ENCODE results near the gene GCDH.

GCDH gene

GRCh38 chr19:12867120-12868099 lies 23.6 kb upstream of the GCDH start:
- no peak overlapping the region for H3K27ac ChIP-seq

GRCh38 chr19:12868540-12869112 lies 22.3 kb upstream of the GCDH start:
- Histone ChIP-seq H2AFZ (no peak overlapping the region), H3K4me3 (ENCODE audit: low read depth, low read length) (no peak overlapping the region), H3K79me2 (no peaks in the 10 kb centered on the region), H3K4me1 (no peaks in the 10 kb centered on the region), H3K4me2 (ENCODE audit: low read length) (no peak overlapping the region), H3K27me3 (ENCODE audit: control insufficient read depth, insufficient read depth, low read length) (no peaks in the 10 kb centered on the region), H3K9ac (no peak overlapping the region), H3K36me3 (ENCODE audit: control insufficient read depth, insufficient read depth, low read length) (no peaks in the 10 kb centered on the region), H3K27ac (no peak overlapping the region), H3K9me3 (ENCODE audit: control insufficient read depth, low read length) (no peaks in the 10 kb centered on the region)
- no peak for TF ChIP-seq CTCF (IDR thresholded peaks at IDR 0.05)

More at GRCh38 chr19:12867120-12868099, 23.6 kb upstream of the GCDH start:
- TF ChIP-seq CTCF (IDR thresholded peaks at IDR 0.05): no peak
- Histone ChIP-seq H3K9ac (no peak overlapping the region), H3K4me1 (no peaks in the 10 kb centered on the region), H3K27me3 (ENCODE audit: control insufficient read depth, insufficient read depth, low read length) (no peaks in the 10 kb centered on the region), H3K9me3 (ENCODE audit: control insufficient read depth, low read length) (no peaks in the 10 kb centered on the region), H3K79me2 (no peaks in the 10 kb centered on the region), H3K4me3 (ENCODE audit: low read depth, low read length) (no peak overlapping the region), H3K36me3 (ENCODE audit: control insufficient read depth, insufficient read depth, low read length) (no peaks in the 10 kb centered on the region), H3K4me2 (ENCODE audit: low read length) (no peak overlapping the region), H2AFZ (no peak overlapping the region)

- H3K27me3 ChIP-seq (ENCODE audit: control insufficient read depth, insufficient read depth, low read length): no peaks in the 10 kb centered on the region
- H3K27ac ChIP-seq: no peak overlapping the region
- H3K36me3 ChIP-seq (ENCODE audit: control insufficient read depth, insufficient read depth, low read length): no peaks in the 10 kb centered on the region
- no peaks in the 10 kb centered on the region for H3K79me2 ChIP-seq
- no peak overlapping the region for H3K9ac ChIP-seq
- TF ChIP-seq CTCF (IDR thresholded peaks at IDR 0.05): no peak
- no peak overlapping the region for H3K4me3 ChIP-seq (ENCODE audit: low read depth, low read length)
- H3K9me3 ChIP-seq (ENCODE audit: control insufficient read depth, low read length): no peaks in the 10 kb centered on the region
- no peak overlapping the region for H3K4me2 ChIP-seq (ENCODE audit: low read length)
- no peaks in the 10 kb centered on the region for H3K4me1 ChIP-seq
- no peak overlapping the region for H2AFZ ChIP-seq
Measured at GRCh38 chr19:12871681-12872080, 19.3 kb upstream of the GCDH start.

GRCh38 chr19:12872255-12872654 lies 18.7 kb upstream of the GCDH start:
- no peaks in the 10 kb centered on the region for H3K27me3 ChIP-seq (ENCODE audit: control insufficient read depth, insufficient read depth, low read length)
- H3K36me3 ChIP-seq (ENCODE audit: control insufficient read depth, insufficient read depth, low read length): no peaks in the 10 kb centered on the region

More at GRCh38 chr19:12872255-12872654, 18.7 kb upstream of the GCDH start:
- no peak overlapping the region for H2AFZ ChIP-seq
- H3K4me2 ChIP-seq (ENCODE audit: low read length): no peak overlapping the region
- no peaks in the 10 kb centered on the region for H3K9me3 ChIP-seq (ENCODE audit: control insufficient read depth, low read length)
- no peak for TF ChIP-seq CTCF (IDR thresholded peaks at IDR 0.05)
- H3K4me1 ChIP-seq: no peaks in the 10 kb centered on the region
- no peaks in the 10 kb centered on the region for H3K79me2 ChIP-seq
- H3K9ac ChIP-seq: no peak overlapping the region
- H3K4me3 ChIP-seq (ENCODE audit: low read depth, low read length): no peak overlapping the region
- H3K27ac ChIP-seq: no peak overlapping the region

Data from parathyroid adenoma (tissue), 2 donors.